Measurements from ENCODE around the gene CEBPA. TPM values are rescaled to one million over a fixed set of nuclear protein-coding genes. Genes with fewer than 3 reads are reported as not detected.
A peak's percentile ranks its signal among the peaks of the same experiment; 100 is the strongest.

The CEBPA gene
- total RNA-seq, 1 experiment from 2014 or later, result 3.2 TPM

DNA sequence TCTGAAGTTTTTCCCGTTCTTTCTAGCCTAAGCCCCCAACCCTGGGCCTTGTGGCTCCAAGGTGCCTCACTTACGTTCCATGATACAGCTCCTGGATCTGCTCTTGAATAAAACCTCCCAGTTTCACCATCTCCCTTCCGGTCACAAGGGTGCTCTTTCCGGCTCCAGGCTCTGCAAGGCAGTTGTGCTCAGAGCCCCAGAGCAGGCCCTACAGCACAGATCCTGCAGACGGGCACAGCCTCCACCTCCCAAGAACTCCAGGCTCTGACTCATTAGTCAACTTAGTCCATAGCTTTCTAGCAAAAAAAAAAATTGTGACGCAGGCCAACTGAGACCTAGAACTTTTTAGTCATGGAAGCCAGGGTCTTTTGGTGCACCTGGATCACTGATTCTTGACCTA is 42.8 kb downstream of the CEBPA start:
- Histone ChIP-seq H2AK5ac (ENCODE audit: insufficient read length, low read length) (no peak overlapping the region), H3K23ac (ENCODE audit: insufficient read length, low read depth, low read length) (no peak overlapping the region), H3K27me3 (ENCODE audit: insufficient read depth, low read length) (no peaks in the 10 kb centered on the region), H3K56ac (ENCODE audit: insufficient read length, low read depth, low read length) (no peak overlapping the region), H2BK120ac (ENCODE audit: low read depth, low read length, poor library complexity, severe bottlenecking) (no peak overlapping the region), H4K91ac (ENCODE audit: insufficient read length, low read depth, low read length) (no peak overlapping the region), H2BK20ac (ENCODE audit: low read depth, low read length, poor library complexity, severe bottlenecking) (no peak overlapping the region), H3K4me2 (ENCODE audit: insufficient read depth, insufficient read length, low read length) (no peak overlapping the region), H3K4ac (ENCODE audit: low read depth, low read length) (no peak overlapping the region), H2AFZ (ENCODE audit: low read length) (no peak overlapping the region), H3K18ac (ENCODE audit: insufficient read length, low read depth, low read length) (no peak overlapping the region), H3K23me2 (ENCODE audit: insufficient read length, low read depth, low read length, poor library complexity, severe bottlenecking) (no peaks in the 10 kb centered on the region), H3T11ph (ENCODE audit: low read length) (no peak overlapping the region), H3K4me1 (ENCODE audit: insufficient read depth, low read length) (no peaks in the 10 kb centered on the region), H3K79me1 (ENCODE audit: insufficient read depth, low read depth, low read length, poor library complexity, severe bottlenecking) (no peaks in the 10 kb centered on the region), H3K14ac (ENCODE audit: insufficient read depth, low read length) (no peak overlapping the region), H4K5ac (ENCODE audit: insufficient read length, low read depth, low read length) (no peak overlapping the region), H3K9ac (ENCODE audit: extremely low read depth, insufficient read length, low read length) (no peak overlapping the region), H4K20me1 (ENCODE audit: control insufficient read depth, insufficient read depth, insufficient read length) (no peaks in the 10 kb centered on the region), H3K27ac (ENCODE audit: insufficient read length, low read depth, low read length) (no peak overlapping the region), H2BK5ac (ENCODE audit: insufficient read length, low read length) (no peak overlapping the region), H3K9me3 (ENCODE audit: control insufficient read depth, low read depth, low read length) (no peaks in the 10 kb centered on the region), H4K8ac (replicated peaks; ENCODE audit: insufficient read length, low read depth, low read length) (no peak overlapping the region), H3K79me2 (ENCODE audit: insufficient read depth, low read length) (no peaks in the 10 kb centered on the region), H2BK12ac (ENCODE audit: insufficient read length, low read depth, low read length) (no peak overlapping the region), H2BK15ac (ENCODE audit: low read depth, low read length) (no peak overlapping the region)
- H3K9me3 Mint-ChIP-seq, result peaks cover 4 to 5% of the 10 kb centered on the region in 2 experiments; a peak in 3 of 5 replicates
- peaks cover 4% of the 10 kb centered on the region for H3K27me3 Mint-ChIP-seq (ENCODE audit: low read depth)
- no peak overlapping the region for H3K4me3 Mint-ChIP-seq
- TF ChIP-seq CTCF (conservative IDR thresholded peaks at IDR 0.05), result no peak
- no CpG with 5 or more reads among the region's 6 CpGs for WGBS (ENCODE audit: extremely low coverage, insufficient read length, low lambda C conversion rate)
- peaks cover 0 to 3% (median 0%) of the 10 kb centered on the region in 3 experiments; a peak in 3 of 7 replicates for H3K36me3 Mint-ChIP-seq (ENCODE audit: insufficient read depth in 1 of 3, low read depth in 3 of 3)
- no peak for DNase-seq
- H3K27ac Mint-ChIP-seq, result peak overlapping the region in 1 of 3 experiments; percentile 81; a peak in 1 of 7 replicates
- peaks cover 5 to 6% of the 10 kb centered on the region in 2 experiments; a peak in 2 of 4 replicates for H3K4me1 Mint-ChIP-seq

All from H9 (cell line).